Measurements from ENCODE around the gene MTERF4. TPM values are rescaled to one million over a fixed set of nuclear protein-coding genes. Genes with fewer than 3 reads are reported as not detected.

The MTERF4 gene
- total RNA-seq, 1 donor from 2014 or later = 43.7 TPM

- Mint-ChIP-seq H3K4me3 (no peak overlapping the region), H3K36me3 (ENCODE audit: low read depth) (peaks cover 3% of the 10 kb centered on the region), H3K27ac (ENCODE audit: unreplicated experiment) (no peak overlapping the region), H3K4me1 (no peaks in the 10 kb centered on the region), H3K27me3 (ENCODE audit: low read depth) (no peaks in the 10 kb centered on the region), H3K9me3 (no peaks in the 10 kb centered on the region)
- no peak for DNase-seq (ENCODE audit: low read depth, low spot score)
- no peak for TF ChIP-seq CTCF (conservative IDR thresholded peaks at IDR 0.05)
Measured at GRCh38 chr2:241128266-241128665, 26.2 kb upstream of the MTERF4 start.

- no peak overlapping the region for H3K4me3 Mint-ChIP-seq
- no peaks in the 10 kb centered on the region for H3K4me1 Mint-ChIP-seq
- H3K36me3 Mint-ChIP-seq (ENCODE audit: low read depth) = no peaks in the 10 kb centered on the region
- H3K27ac Mint-ChIP-seq (ENCODE audit: unreplicated experiment) = no peak overlapping the region
- no peak for TF ChIP-seq CTCF (conservative IDR thresholded peaks at IDR 0.05)
- H3K9me3 Mint-ChIP-seq = no peaks in the 10 kb centered on the region
- no peak for DNase-seq (ENCODE audit: low read depth, low spot score)
- H3K27me3 Mint-ChIP-seq (ENCODE audit: low read depth) = no peaks in the 10 kb centered on the region
Measured at GRCh38 chr2:241126771-241127202, 24.7 kb upstream of the MTERF4 start.

GRCh38 chr2:241126201-241126611 lies 24.1 kb upstream of the MTERF4 start:
- TF ChIP-seq CTCF (conservative IDR thresholded peaks at IDR 0.05) = no peak
- H3K27ac Mint-ChIP-seq (ENCODE audit: unreplicated experiment) = no peak overlapping the region
- H3K4me3 Mint-ChIP-seq = no peak overlapping the region
- H3K9me3 Mint-ChIP-seq = no peaks in the 10 kb centered on the region
- H3K36me3 Mint-ChIP-seq (ENCODE audit: low read depth) = peaks cover 5% of the 10 kb centered on the region
- DNase-seq (ENCODE audit: low read depth, low spot score) = no peak
- H3K4me1 Mint-ChIP-seq = no peaks in the 10 kb centered on the region
- no peaks in the 10 kb centered on the region for H3K27me3 Mint-ChIP-seq (ENCODE audit: low read depth)

GRCh38 chr2:241125626-241126025 lies 23.5 kb upstream of the MTERF4 start:
- DNase-seq (ENCODE audit: low read depth, low spot score) = no peak
- Mint-ChIP-seq H3K4me3 (no peak overlapping the region), H3K9me3 (peaks cover 3% of the 10 kb centered on the region), H3K4me1 (no peaks in the 10 kb centered on the region), H3K27ac (ENCODE audit: unreplicated experiment) (no peak overlapping the region), H3K36me3 (ENCODE audit: low read depth) (peaks cover 10% of the 10 kb centered on the region), H3K27me3 (ENCODE audit: low read depth) (no peaks in the 10 kb centered on the region)
- TF ChIP-seq CTCF (conservative IDR thresholded peaks at IDR 0.05) = no peak

- TF ChIP-seq CTCF (conservative IDR thresholded peaks at IDR 0.05) = no peak
- DNase-seq (ENCODE audit: low read depth, low spot score) = no peak
- Mint-ChIP-seq H3K4me3 (no peak overlapping the region), H3K27ac (ENCODE audit: unreplicated experiment) (no peak overlapping the region), H3K27me3 (ENCODE audit: low read depth) (no peaks in the 10 kb centered on the region), H3K4me1 (no peaks in the 10 kb centered on the region), H3K36me3 (ENCODE audit: low read depth) (peaks cover 15% of the 10 kb centered on the region), H3K9me3 (peaks cover 3% of the 10 kb centered on the region)
Measured at GRCh38 chr2:241123816-241124536, 21.9 kb upstream of the MTERF4 start.

Data from neural crest cell (in vitro differentiated cells).